AG10803 (cell line): ENCODE results near the gene SCYGR1.

Source experiments
- DNase-seq: peaks from one replicate; pipeline ENCODE4 v3.0.0; 2010; ENCODE audit warnings: low read depth
- H3K4me3 ChIP-seq: 2 replicates; pipeline ENCODE4 v1.5.1; 2011; ENCODE audit warnings: mild to moderate bottlenecking, low read length, control low read depth
- TF ChIP-seq, protein P1 (sequence below): conservative IDR thresholded peaks from 2 replicates; pipeline ENCODE4 v1.5.1; 2011; ENCODE audit warnings: mild to moderate bottlenecking, low read length, control low read depth, inconsistent platforms

The SCYGR1 gene

DNA sequence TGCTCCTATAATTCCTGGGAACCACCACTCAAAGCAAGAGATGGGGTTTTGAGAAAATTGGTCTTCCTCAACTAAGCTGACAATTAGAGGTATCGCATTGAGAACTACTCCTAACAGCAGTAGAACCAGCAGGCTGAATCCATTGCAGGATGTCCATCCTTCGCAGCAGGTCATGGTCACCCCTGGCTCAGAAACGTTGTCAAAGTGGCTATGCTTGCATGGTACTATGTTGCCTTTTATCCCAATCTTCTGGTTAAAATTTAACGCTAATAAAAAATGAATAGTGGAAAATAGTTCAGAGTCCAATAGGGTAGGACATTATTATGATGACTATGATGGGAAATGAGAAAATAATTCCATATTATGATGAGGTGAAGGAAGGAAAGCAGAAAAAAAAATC lies 8.7 kb downstream of the SCYGR1 start, which contains the start of gene TM4SF20:
Gene TM4SF20 (minus strand): TSS at position 212 of the 400 bp plus-strand sequence. CDS start 38 bp downstream, at position 174.
- TF ChIP-seq, protein P1, sequence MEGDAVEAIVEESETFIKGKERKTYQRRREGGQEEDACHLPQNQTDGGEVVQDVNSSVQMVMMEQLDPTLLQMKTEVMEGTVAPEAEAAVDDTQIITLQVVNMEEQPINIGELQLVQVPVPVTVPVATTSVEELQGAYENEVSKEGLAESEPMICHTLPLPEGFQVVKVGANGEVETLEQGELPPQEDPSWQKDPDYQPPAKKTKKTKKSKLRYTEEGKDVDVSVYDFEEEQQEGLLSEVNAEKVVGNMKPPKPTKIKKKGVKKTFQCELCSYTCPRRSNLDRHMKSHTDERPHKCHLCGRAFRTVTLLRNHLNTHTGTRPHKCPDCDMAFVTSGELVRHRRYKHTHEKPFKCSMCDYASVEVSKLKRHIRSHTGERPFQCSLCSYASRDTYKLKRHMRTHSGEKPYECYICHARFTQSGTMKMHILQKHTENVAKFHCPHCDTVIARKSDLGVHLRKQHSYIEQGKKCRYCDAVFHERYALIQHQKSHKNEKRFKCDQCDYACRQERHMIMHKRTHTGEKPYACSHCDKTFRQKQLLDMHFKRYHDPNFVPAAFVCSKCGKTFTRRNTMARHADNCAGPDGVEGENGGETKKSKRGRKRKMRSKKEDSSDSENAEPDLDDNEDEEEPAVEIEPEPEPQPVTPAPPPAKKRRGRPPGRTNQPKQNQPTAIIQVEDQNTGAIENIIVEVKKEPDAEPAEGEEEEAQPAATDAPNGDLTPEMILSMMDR = no peak
- DNase-seq = no peak
- no peak within 1 kb of the TSS for H3K4me3 ChIP-seq

DNA sequence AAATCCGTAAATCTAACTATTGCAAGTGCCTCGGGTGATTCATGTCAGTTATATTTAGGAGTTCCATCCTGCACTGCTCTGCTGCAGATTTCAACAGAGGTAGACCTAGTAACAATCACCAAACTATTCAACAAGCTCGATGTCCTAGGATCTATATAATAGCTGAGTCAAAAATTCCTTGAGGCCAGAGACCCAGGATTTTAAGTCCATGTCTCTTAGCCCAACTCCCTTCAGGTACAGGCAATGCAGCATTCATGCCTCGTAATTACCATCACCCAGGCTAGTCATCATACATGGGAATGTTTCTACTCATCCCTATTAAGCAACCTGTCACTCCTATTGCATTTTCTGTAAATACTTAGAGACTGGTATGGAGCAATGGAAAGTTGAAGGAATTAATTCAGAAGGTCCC lies 9.4 kb downstream of the SCYGR1 start:
- peak; percentile 73 for DNase-seq
- TF ChIP-seq, protein P1 = no peak
- no peak overlapping the region for H3K4me3 ChIP-seq

DNA sequence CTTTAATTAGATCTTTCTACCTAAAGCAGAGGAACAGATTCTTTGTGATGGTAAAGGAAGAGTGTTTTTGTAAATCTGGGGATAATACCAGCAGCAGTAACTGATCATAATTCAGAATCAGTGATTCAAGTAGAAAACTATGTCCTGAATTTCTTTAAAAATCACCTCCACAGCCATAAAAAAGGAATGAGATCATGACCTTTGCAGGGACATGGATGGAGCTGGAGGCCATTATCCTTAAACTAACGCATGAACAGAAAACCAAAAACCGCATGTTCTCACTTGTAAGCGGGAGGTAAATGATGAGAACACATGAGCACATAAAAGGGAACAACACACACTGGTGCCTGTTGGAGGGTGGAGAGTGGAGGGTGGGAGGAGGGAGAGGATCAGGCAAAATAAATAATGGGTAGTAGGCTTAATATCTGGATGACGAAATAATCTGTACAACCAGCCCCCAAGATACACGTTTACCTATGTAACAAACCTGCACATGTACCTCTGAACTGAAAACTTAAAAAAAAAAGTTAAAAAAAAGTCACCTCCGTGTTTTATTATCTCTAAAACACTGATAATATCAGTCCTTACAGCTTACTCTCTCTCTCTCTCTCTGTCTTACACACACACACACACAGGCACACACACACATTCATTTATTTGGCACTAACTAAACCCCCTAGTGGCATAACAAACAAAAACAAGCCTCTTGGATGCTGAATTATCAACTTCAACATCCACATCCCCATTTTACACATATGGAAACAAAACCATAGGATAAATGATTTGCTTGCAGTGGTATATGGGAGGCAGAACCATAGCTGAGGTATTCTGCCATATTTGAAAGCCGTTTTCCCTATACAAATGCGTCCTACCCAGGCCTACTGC lies 10.0 kb downstream of the SCYGR1 start:
- TF ChIP-seq, protein P1 = 0 out of 2 replicates have a peak, but pooled peaks have one; percentile 15
- no peak overlapping the region for H3K4me3 ChIP-seq
- DNase-seq = peak; percentile 36

DNA sequence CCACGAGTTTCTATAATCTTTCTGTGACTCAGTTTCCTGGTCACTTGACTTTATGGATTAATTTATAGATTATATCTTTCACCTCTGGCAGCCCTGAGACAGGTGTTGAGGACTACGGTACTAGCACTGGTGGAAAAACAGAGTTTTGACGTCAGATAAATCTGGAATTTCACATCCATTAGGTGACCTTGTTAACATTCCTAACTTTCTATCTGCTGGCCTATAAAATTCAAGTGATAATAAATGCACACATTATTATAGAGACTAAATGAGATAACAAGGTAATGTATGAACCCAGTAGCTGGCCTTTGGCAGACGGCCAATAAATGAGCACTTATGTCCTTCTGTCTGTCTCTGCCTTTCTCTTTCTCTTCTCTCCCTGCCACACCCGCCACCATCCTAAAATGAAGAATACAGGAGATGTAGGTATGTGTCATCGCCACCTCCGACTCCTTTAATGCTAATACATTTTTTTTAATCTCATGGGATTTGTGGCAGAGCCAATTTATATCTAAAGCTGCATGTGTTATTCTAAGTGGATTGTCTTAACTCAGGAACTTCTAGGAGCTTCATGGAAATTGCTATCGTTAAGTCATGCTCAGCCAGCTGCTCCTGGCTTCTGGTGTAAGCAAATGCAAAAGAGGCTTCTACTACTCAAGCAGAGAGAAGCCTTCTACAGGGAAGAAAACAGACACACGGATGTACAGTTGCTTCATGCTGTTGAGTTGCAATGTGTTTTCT lies 10.9 kb downstream of the SCYGR1 start:
- TF ChIP-seq, protein P1 = no peak
- H3K4me3 ChIP-seq = no peak overlapping the region
- DNase-seq = peak; percentile 61

DNA sequence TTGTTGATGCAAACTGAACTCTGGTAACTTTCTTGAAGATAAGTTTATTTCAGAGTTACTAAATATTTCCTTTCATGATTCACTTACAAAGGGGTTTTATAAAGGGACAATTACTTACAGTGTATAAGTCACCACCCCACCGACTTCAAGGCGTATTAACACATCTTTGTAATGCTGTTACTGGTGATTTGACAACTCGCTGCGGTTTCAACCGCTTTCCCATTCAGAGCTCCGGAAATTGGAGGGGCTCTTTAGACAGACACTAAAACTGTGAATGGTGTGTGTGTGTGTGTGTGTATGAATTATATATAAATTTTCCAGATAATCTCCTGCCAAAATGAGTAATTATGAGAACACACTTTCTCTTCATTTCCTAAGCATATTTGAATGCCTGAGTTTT lies 13.6 kb downstream of the SCYGR1 start:
- TF ChIP-seq, protein P1 = no peak
- peak; percentile 56 for DNase-seq
- H3K4me3 ChIP-seq = no peak overlapping the region

DNA sequence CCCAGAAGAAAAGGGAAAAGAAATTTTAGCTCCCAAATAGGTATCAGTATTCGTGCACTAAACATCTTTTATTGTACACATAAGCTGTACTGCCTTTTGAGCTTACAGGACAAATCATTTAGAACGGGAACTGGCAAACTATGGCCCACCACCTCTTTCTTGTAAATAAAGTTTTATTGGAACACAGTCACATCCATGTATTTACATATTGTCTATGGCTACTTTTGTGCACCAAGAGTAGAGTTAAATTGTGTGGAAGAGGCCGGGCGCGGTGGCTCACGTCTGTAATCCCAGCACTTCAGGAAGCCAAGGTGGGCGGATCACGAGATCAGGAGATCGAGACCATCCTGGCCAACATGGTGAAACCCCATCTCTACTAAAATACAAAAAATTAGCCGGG lies 14.4 kb downstream of the SCYGR1 start:
- H3K4me3 ChIP-seq = no peak overlapping the region
- TF ChIP-seq, protein P1 = no peak
- DNase-seq = no peak
